HG03378 (cell line): ENCODE data around the gene LHFPL3.
"Not testable (repeated sequence)": the region's sequence is repeated elsewhere in the genome, so short reads cannot be mapped to it uniquely, and the experiment has no call there.

Experiments used
- ATAC-seq: cut with Tn5 transposase; IDR thresholded peaks from one replicate; pipeline ENCODE4 v1.9.1; 2021; ENCODE audit warnings: mild to moderate bottlenecking, moderate library complexity; ENCODE audit not compliant: unreplicated experiment

Gene LHFPL3

DNA sequence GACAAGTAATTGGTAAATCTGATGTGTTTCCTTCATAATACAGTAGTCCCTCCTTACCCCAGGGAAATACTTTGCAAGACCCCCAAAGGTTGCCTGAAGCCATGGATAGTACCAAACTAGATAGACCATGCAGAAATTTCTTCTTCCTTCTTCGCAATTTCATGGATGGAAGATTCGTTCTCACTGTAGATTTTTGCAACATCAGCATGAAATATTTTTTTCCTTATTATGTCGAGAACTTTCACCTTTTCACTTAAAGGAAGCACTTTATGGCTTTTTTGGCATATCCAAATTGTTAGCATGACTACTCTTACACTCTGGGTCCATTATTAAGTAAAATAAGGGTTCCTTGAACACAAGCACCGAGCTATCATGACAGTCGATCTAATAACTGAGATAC is 333.2 kb downstream of the LHFPL3 start:
- ATAC-seq = no peak

GRCh38 chr7:104664648-104665047 is 336.2 kb downstream of the LHFPL3 start:
- no peak for ATAC-seq

DNA sequence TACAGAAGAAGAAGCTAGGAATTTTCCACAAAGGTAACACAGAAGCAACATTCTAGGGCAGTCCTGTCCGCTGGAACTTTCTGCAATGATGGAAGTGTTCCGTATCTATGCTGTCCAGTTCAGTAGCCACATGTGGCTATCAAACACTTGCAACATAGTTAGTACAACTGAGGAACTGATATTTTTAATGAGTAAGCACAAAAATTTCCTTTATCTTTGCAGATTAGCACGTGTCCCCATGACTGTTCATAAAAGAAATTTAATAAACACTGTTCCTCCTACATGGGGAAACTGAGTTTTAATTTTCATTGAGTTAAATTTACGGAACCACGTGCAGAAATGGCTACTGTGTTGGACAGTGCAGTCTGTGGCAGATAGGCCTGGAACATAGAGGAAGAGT is 349.2 kb downstream of the LHFPL3 start:
- no peak for ATAC-seq

DNA sequence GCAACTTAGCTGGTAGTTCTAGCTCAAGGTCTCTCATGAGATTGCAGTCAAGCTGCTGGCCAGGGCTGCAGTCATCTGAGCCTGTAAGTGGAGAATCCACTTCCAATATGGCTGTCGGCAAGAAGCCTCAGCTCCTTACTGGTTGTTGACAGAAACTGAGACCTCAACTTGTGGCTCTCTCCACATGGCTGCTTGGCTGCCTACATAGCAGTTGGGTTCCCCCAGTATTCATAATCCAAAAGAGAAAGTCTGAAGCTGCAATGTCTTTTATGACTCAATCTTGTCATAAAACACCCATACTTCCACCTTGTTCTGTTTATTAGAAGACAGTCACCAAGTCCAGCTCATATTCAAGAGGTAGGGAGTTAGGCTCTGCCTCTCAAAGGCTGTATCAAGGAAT is 350.7 kb downstream of the LHFPL3 start:
- no peak for ATAC-seq

DNA sequence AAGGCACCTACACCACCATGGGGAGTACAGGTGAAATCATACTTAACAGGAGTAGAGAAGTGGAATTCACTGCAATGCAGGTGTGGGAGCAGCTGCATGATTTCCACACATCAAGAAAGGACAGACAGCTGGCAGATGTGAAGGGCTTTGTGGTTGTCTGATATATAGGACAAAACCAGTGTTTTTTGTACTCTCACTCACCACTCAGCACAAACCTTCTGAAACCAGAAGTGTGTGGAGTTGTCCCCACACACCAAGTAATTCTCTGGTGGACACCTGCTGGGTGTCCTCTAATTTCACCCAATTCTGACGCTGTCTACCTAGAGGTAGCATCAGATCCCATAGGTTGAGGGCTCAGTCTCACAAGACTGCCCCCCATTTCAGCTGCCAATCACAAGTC is 357.9 kb downstream of the LHFPL3 start:
- no peak for ATAC-seq

DNA sequence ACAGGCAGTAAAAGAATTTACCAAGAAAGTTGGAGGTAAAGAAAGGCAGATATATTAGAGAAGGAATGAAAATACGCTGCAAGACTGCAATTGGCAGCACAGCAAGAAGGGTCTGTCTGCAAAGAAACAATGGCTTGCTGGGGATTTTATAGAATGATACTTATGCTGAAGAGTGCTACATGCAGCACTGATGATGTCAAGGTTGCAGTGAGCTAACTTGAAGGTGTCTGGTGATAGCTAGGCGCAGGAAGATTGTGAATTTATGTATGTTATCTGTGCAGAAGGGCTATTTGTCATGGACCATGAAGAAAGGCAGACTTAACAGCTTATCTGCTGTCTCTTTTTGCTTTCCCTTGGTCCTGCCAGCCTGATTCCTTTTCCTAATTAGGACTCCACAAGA is 366.3 kb downstream of the LHFPL3 start:
- no peak for ATAC-seq

DNA sequence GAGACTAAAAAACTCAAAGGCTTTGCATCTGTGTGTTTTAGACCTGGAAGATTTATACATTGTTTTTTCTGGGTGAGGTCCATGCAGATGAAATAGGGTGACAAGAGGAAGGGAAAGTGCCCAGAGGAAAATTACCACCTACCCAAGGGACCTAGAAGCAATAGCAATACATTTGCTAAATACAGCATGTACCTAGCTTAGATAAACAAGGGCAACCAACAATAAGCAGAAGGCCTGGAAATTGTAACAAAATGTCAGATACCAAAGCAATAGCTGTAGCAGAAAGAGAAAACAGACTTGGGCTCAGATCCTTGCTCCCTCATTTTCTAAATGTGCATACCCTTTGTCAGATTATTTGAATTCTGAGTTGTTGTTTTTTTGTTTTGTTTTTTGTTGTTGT is 367.2 kb downstream of the LHFPL3 start:
- ATAC-seq = no peak

DNA sequence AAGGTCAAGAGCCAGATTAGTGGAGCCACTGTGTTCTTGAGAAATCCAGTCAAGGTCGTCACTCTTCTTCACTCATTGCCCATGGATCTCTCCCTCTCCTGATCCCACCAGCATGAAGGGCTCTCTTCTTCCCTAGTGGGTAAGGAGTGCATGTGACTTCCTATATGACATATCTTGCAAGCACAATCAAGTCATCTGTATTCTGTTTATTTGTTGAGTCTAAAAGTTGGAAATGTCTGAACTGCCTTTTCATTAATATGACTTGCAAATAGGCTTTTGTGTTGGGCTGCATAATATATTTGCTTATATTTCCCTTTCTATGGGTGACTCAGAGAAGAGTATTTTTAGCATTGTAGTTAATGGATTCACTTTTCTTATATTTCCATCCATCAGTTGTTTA is 371.9 kb downstream of the LHFPL3 start:
- ATAC-seq = no peak

GRCh38 chr7:104721027-104721426 is 392.6 kb downstream of the LHFPL3 start:
- not testable (repeated sequence) for ATAC-seq

DNA sequence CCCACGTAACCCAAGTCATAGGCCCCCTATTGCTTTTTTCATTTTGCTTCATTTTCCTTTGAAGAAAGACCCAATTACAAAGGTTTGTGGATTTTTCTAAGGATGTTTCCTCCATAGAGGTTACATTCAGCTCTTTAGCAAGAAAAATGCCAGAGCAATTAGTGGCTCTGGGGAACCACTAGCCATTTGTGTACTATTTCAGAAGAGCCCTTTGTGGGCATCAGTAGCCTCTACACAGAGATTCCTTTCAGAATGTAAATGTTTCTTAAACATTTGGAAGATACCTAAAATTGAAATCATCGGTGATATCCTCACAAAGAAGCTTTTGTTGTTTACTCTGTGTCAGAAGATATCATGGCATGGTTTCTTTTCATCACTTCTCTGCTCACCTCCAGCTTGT is 394.6 kb downstream of the LHFPL3 start:
- no peak for ATAC-seq

- no peak for ATAC-seq
Observed at GRCh38 chr7:104758504-104758903, 430.1 kb downstream of the LHFPL3 start.

- no peak for ATAC-seq
Observed at GRCh38 chr7:104761892-104762291, 433.5 kb downstream of the LHFPL3 start.

DNA sequence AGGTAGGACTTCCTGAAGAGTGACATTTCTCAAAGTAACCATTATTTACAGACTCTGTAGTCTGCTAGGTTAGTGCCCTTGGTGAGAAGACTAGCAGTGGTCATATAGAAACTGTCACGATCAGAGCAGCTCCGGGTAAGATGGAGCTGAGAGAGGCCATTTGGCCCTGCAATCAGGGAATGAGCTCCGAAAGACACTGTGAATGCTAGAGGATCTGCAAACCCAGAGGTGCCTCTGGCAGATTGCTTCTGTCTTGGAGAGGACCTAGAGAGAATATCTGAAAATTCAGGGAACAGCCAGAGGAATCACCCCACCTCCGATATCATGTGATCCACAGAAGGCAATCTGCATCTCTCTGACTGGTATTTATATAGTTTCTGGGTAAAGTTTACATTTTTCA is 438.7 kb downstream of the LHFPL3 start:
- ATAC-seq = no peak

DNA sequence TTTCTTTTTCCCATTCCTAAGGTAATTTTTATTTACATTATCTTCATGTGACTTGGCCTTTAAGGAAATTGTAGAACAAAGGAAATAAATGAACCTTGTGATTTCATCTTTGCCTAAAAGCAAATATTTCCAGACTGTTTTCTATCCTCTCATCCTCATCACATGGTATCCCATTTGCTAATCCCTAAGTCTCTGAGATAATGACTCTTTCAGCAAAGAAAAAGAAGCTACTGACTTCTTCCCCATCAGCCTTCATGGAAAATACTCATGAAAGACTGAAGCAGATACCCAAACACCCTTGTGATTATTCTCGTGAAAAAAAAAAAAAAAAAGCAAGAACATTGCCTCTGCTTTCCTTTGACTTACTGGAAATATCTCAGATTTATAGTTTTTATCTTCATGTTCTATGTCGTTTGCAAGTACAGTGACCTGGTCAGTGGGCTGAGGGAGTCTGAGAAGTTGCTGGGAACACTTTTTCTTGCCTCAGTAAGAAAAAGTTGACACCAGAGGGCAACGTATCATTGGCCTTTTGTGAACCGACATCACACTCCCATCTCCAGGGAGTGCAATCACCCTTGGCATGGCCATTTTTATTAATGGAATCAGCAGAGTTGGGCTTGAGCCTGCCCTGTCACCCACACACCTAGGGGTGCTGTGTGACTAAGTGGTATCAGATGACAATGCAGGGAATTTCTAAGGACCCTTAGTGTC is 439.6 kb downstream of the LHFPL3 start:
- no peak for ATAC-seq

DNA sequence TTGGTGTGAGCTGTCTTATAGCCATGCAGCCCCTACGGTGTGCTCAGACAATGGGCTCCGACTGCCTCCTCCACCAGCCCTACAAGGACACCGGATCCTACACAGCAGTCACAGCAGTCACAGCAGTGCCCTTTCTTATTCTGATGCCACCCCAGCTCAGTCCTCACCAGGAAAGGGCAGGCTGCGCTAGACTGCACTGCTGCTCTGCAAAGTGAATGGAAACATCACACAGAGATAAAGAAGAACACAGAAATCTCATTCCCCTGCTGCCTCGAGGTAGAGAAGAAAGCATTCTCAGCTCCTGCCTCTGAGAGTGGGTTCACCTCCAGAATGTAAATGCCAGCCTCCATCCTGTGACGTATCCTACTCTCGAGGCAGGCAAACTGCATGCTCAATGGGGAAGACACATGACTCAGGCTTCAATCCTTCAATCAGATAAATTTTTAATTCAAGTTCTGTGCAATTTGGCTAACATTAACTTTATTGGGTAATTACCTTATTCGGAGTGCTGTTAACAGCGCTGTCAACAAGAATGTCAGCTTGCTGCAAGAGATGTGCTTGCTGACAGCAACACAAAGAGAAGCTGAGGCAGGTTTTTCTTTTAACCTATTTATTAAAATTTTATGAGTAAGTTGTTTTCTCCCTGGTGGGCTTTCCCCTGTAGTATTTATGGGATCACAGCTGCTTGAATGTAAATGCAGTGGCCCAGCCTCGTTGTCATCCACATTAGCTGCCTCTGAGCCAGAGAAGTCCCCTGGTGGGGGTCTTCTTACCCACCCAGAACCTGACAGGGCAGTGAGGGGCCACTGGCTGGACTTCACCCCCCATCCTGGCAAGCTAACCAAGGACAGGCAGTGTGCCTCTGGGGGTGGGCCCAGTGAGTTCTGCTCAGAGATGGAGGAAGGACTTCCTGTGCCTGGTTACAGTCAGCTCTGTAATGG is 444.3 kb downstream of the LHFPL3 start:
- ATAC-seq = no peak

DNA sequence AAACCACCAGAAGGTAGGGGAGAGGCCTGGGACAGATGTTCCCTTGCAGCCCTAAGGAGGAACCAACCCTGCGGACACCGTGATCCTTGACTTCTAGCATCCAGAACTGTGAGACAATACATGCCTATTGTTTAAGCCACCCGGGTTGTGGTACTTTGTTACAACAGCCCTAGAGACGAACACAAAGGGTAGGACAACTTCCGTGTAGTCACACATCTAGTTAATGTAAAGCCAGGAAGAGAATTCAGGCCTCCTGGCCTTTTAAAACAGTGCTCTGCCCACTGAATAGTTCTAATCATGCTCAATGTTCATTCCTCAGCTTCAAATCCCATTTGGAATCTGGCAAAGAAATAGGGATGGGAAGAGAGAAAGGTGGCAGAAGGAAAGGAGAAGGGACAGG is 445.4 kb downstream of the LHFPL3 start:
- ATAC-seq = no peak

GRCh38 chr7:104775531-104775930 is 447.1 kb downstream of the LHFPL3 start:
- no peak for ATAC-seq

DNA sequence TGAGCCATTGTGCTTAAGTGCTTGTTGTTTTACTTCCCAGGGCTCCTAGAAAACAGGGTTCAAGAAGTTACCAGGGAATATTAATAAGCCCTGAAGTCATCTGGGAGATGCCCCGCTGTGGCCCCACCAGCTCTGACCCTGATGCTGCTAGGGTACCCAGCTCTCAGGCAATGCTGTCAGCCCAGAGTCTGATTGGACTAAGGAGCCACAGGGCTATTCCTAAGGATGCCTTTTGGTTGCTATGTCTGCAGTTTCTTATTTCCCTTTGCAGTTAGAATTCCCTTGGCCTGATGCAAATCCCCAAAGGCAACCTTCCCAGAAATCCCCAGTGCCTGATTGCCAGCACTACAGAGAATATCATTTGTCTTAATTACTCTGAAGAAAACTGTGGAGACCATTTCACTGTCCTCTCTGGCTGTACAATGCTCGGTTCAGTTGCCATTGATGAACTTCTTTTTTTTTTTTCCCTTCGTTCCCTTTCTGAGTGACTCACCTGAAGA is 448.9 kb downstream of the LHFPL3 start:
- no peak for ATAC-seq

DNA sequence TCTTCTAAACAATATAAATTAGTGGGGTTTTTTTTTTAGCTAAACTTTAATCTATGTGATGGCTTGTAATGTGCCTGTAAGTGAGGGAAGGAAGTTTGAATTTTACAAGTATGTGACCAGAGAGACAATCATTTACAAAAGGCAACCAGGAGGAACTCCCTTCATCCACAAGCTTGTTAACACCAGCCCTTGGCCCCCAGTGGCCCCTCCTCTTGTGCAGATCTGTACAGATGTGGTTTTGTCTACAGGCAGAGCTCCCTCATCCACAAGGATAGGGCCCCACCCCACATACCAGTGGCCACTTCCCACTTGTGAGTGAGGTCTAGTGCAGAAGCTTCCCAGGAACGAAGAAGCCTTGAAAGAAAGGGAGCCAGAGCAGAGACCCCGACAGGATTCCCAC is 451.5 kb downstream of the LHFPL3 start:
- no peak for ATAC-seq

DNA sequence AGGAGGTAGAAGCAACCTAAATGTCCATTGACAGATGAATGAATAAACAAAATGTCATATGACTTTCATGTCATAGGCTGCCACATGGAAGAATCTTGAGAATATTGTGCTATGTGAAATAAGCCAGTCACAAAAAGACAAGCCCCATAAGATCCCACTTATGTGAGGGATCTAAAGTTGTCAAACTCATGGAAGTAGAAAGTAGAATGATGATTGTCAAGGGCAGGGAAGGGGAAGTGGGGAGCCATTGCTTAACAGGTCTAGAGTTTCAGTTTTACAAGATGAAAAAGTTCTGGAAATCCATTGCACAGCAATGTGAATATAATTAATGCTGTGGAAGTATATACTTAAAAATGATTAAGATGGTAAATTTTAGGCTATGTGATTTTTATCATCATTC is 456.3 kb downstream of the LHFPL3 start:
- no peak for ATAC-seq

- no peak for ATAC-seq
Observed at GRCh38 chr7:104789780-104790179, 461.4 kb downstream of the LHFPL3 start.

- no peak for ATAC-seq
Observed at GRCh38 chr7:104790440-104790839, 462.0 kb downstream of the LHFPL3 start.
